Measurements from ENCODE around the gene RGL1.

Gene RGL1

DNA sequence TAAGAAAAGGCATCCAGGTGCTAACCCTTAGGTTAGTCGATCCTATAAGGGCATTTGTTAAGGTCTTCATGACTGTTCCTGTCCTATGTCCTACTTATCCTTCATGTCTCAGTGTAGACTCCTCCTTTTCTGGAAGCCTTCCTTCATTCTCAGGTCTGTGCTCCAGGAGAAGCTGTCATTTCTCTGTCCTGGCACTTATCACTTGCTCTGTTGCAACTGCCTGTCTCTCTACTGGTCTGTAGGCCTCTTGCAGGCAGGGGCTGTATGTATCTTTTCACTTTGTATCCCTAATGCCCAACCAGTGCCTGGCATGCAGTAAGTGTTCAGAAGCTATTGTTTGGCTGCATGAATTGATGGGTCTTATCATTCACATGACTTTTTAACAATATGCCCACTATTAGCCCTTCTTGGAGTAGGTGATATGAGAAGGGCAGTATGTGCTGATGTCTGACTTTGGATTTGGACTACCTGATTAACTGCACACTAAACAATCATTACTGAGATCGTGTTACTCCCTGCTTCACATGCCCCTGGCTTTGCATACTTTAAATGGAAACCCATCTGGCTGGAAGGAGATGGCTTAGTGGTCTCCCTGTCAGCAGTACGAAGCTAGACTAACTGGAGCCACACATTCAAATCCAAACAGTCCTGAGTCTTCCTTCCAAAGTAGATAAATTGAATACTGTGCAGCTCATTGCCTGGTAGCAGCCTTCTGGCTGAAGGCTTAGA, 88.8 kb downstream of the RGL1 start:
- no peak for DNase-seq

DNA sequence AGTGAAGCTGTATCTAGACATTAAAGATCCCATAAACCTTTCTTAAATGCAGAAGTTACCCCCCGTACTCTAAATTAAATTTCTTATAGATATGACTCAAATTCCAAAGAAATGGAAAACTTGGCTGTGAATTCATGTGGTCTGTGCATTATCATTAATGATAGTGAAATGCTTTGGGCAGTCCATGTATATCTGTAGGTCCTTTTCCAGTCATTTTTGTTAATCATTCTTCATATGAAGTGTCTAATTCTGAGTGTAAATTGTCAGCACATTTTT, 89.3 kb downstream of the RGL1 start:
- DNase-seq, result no peak

DNA sequence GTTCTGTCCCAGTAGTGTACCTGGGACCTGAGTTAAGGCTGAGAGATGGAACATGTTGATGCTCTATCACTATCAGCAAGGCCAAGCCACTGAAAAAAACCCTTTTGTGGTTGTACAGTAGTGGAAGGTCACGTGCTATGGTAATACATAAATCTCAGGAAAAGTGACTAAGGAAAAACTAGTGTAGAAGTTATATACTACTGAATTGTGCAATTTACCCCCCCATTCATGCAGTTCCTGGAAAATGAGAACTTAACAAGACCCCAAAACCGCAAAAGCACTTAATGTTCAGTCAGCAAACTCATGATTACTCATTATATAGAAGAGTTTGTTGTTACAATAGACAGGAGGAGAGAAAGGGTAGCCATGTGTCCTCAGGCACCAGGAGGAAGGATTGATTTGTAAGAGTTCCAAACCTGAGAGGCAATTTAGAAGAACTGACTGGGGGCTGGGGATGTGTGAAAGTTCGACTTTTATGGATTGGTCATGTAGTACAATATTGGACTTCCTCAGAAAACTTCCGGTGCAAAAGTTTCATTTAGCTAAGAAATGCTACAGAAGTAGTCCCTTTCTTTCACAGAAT, 91.6 kb downstream of the RGL1 start:
- no peak for DNase-seq

DNA sequence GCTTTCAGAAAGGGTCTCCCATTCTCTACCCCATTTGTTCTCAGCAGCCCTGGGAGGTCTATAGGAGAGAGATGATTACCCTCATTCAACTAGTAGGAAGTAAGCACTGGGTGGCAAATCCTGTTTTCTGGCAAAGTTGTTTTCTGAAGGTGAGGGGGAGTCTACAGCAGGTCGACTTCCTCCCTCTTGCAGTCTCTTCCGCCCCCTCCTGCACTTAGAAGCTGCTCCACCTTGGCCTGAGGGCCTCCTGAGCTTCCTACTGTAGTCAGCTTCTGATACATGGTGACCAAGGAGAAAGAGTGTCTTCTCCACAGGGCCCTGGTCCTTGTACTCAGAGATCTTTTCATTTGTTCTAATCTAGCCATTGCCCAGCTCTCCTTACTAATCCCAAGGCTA, 93.1 kb downstream of the RGL1 start:
- no peak for DNase-seq

DNA sequence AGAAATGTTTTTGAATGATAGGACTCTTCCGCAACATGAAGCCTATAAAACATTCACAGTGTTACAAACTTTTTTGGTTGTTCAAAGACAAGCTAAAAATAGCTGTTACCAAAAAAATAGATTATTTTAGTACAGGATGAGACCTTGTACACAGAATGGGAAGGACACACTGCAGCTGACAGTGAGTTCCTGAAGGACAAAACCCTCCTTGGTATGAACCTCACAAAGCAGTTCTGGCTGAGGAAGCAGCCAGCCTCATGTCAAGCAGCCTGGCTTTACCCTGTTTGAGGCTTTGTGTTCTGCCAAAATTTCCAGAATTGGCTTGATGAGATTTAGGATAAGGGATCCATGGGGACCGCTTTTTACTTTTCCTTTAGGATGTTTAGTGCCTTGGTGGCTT, 93.7 kb downstream of the RGL1 start:
- no peak for DNase-seq

DNA sequence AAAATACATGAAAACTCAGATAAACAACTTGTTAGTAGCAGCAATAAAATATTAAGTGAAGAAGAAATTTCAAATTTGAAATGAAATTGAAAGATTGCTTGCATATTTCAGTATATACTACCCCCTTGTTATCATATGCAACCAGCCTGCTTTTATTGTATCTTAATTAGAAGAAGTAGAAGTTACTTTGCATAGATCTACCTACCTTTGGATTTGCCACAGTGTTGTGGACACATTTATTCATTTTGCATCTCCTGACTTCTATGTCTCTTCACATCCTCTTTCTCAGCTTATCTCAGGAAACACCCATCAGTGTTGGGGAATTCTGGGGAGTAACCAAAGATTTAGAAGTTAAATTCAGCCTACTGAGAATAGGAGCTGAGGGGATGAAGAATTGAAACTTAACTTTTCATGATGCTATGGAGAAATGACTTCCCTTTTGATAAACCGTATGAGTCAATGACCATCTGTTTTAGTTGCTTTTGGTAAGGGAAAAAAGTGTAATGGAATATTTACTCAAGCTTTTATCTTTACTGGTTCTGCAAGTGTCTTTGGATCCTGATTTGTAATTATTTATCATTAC, 96.9 kb downstream of the RGL1 start:
- no peak for DNase-seq

DNA sequence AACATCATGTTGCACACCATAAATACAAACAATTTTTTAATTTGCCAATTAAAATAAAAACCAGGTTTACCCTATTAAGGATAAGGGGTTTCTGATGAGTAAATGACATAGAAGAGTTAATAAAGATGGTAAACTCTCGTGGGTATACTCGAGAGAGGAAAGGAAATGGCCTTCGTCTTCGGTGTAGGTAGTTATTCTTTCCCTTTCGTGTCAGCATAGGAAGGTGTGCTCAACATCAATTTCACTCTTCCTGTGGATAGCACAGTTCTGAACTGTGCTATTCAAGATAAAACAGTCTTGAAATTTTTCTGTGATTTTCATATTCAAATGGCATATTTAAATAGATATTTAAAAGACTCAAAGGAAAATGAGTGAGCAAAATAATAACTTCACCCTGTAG, 98.2 kb downstream of the RGL1 start:
- DNase-seq, result no peak

DNA sequence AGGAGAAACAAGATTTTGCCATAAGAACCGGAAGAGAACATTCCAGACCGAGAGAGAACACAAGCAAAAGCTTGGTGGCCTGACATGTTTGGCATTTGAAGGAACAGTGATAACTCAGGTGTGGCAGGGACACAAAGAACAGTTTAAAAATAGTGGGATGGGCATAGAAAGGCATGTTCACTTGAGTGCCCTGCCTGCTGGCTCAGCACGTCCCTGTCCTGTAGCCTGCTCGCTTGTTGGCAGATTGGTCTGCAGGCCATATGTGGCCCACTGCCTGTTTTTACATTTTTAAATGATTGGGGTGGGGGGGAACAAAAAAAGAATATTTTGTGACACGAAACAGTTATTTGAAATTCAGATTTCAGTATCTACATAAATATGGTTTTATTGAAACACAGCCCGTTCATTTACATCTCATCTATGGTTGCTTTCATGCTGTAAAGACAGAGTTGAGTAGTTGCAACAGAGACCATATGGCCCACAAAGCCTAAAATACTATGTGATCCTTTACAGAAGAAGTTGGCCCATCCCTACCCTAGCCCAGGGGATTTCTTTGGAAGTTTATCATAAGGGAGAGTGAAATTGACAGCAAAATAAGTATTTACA, 100.7 kb downstream of the RGL1 start:
- DNase-seq, result no peak

DNA sequence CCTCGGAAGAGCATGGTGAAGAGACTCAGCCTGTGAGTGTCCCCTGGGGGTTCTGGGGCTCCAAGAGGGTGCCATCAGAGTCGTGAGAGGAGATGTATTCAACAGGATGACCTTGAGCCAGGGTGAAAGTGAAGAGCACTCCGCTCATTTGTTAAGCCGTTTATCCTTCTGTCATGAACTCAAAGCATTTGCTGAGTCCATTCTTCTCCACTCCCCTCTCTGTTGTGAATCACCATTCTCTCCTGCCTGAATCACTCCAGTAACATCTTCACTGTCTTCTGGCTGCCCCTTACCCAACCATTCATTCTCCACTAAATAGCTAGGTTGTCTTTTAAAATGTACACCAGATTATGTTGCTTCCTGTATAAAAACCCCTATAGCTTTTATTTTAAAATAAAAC, 102.2 kb downstream of the RGL1 start:
- no peak for DNase-seq

DNA sequence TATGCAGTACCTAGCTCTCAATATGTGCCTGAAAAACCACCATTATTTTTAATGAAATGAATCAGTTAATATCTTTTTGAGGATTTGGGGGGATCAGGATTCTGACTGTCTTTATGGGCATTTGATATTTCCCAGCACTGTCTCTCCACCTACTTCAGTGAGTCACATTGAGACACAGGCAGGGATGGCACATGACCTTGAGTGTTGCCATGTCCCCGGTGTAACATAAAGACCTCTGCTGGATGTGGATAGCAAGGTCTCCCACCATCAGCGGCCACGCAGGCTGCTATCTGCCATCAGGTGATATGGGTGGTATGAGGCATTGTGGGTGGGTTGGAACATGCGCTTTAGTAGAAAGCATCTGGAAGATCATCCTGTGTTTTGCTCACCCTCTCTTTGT, 103.2 kb downstream of the RGL1 start:
- no peak for DNase-seq

DNA sequence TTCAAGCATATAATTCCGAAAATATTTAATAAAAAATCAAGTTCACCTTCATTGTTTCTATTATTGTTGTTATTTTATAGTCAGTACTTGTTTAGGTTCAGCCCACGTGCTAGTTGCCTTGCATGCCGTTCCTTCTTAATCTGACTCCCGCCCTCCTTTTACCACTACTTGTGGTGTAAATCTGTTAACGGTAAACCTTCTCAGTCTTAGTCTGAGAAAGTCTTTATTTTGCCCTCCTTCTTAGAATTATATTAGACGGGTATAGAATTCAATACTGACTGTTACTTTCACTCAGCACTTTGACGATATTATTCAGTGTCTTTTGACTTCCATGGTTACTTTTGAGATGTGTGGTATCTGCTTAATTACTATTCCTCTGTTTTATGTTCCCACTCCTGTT, 104.8 kb downstream of the RGL1 start:
- DNase-seq, result no peak

DNA sequence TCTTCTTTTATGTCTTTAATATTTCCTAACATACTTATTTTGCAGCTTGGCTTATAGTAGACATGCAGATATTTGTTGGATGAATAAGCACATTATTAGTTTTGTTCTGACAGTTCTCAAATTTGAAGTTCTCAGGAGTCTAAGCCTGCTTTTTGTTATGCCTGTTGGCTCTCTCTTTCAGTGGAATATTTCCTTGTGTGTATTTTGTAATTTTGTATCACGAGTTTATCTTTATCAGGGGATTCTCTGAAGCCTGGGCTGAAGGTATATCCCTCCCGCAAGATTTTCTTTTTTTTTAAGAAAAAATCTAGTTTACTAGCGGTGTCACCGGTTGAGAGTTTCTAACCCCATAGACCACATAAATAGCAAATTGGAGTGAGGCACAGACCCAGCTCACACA, 105.9 kb downstream of the RGL1 start:
- DNase-seq, result no peak

DNA sequence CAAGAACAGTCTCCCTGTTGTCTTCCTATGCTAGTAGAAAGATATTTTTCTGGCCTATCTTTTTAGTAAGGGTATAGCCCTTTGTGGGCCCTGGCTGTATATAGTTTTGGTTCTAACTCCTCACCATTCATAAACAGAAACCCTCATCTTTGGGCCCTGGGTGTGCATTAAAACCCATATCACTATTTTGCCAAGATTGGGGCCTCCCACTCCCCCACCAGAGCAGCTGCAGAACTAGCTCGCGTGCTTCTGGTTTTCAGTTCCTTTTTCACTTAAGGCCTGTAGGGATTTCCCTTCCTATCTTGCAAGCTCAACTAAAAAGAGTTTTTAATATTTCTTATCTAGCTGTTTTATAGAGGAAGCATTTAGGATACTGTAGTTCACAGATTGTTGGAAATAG, 106.4 kb downstream of the RGL1 start:
- no peak for DNase-seq

DNA sequence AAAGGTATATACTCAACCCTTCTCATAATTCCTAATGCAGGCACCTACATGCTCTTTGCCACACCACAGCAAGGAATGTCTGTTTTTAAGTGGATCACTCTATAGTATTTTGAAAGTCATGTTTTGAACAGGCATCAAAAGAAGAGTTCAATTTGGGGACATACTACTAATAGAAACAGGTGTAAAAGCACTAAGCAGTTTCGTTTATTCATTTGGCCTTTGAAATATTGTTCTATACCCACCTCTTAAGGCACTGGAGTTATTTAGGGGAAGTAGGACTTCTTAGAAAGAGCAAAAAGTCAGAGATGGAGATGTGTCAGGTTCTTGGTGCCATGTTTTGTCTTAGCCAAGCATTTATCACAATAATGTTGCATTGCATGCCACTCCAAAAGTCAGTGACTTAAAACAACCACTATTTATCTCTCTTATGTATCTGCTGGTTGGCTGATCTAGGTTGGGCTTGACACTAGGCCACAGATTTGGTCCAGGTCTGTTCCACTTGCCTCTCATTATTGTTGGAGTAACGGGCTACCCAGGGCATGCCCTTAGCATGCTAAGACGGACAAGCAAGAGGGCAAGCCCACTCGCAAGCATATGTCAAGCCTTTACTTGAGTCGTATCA, 107.5 kb downstream of the RGL1 start:
- DNase-seq, result no peak

DNA sequence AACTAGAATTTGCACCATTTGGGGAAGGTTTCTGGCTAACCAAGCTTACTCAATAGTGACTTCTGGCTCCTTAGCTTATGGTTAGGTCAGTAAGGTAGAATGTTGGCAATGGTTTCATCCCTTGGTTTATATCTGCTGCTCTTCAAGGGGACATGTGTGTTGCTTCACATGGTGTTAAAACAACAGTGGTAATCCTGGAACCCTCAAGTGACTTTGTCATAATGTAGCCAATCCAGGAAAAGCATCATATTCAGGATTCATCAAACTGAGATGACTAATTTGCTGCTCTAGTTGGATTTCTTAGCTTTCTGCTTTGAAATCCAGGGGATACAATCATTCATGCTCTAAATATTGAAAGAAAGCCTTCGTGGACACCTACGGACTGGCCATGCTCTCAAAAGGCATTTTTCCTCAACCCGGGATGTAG, 108.7 kb downstream of the RGL1 start:
- DNase-seq, result no peak

DNA sequence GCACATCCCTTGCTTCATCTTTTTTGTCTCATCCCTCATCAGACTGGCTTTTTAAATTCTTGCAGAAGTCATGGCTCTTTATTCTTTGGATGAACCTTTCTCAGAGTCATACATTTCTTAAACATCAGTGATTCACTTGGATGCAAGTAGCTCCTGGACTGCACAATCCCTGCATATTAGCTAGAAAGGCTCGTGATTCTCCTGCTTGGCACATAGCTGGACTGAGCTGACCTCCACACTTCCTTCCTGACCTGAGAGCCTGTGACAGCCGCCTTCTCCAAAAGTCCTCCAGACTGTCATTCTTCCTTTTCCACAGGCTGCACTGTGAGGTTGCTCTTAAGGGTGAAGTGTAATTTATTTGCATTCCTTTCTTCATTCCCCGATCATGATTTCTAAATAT, 109.4 kb downstream of the RGL1 start:
- no peak for DNase-seq

DNA sequence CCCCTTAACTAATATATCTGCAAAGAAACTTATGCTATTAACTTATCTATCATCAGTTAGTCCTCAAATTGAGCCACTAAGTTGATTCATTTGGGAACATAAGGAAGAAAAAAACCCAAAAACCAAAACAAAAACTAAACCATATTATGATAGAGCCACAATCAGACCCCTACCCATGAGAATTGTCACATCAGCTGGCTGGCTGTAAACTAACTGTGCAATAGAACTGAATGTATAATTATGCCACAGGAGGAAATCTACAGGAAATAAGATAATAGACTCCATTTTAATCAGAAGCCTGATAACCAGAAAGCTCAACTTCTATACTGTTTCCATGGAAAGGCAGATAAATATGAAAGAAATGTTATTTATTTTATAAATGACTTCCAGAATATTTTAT, 110.0 kb downstream of the RGL1 start:
- no peak for DNase-seq

DNA sequence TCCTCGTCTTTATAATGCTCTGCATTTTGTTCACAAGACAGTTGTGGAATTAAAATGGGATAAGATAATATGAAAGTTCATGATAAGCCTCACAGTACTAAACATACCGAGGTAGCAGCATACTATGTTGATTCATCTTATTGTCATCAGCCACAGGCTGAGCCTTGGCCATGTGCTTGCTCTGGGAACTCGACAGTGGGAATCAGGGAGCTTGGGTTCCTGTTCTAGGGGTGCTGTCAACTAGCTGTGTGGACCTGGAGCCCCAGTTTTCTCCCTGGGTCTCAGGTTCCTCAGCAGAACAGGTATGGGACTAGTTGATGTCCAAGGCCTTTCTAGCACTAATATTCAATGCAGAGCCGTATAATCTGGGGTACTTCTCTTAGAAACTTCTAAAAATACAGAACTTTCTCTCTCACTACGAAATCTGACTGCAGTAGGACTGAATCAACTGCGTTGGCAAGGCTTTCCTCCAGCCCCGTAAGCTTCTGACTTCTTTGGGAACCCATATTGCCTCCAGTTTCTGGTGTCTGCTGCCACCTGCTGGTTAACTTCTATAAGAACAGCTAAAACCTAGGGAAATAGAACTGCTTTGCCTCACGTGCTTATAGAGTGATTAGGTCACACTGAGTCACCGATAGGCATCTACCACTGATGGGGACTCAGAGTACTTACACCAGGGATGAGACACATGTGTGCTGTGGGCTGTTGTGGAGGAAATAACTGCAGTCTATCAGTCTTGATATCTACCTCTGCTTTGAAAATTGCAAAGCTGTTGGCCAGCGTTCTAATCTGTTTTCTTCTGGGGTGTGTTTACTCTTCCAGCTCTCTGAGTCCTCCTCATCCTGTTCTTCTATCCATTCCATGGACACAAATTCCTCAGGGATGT, 110.9 kb downstream of the RGL1 start:
- peak; percentile 67 for DNase-seq

DNA sequence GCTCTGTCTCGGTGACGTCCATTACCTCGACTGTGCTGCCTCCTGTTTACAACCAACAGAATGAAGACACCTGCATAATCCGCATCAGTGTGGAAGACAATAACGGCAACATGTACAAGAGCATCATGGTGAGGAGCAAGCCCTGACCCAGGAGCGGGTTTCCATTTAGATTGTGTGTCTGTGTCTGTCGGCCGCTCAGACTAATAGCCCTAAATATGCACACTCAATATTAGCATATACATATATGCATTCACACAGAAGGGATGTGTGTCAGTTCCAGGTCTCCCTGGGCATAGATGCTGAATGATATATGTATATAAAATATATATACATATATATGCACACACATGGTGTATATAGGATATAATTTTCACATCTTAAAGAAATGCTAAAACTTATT, 111.7 kb downstream of the RGL1 start:
- no peak for DNase-seq

DNA sequence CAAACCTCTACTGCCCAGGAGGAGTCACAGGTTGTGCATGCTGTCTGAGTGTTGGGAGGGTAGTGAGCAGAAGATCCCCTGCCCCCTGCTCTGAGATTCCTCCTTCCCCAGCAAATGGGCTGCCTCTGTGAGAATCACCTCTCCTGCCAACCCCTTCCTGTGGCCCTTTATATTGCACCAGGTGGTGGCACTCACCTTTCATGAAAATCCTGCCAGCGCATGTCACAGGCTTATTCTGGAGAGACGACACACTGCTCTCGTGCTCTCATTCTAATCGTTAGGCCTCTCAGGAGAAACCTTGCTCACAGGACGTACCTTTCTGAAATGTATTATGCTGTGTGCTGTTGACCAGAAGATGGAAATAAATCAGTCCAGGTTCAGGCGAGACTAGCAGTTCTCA, 113.7 kb downstream of the RGL1 start:
- no peak for DNase-seq

DNA sequence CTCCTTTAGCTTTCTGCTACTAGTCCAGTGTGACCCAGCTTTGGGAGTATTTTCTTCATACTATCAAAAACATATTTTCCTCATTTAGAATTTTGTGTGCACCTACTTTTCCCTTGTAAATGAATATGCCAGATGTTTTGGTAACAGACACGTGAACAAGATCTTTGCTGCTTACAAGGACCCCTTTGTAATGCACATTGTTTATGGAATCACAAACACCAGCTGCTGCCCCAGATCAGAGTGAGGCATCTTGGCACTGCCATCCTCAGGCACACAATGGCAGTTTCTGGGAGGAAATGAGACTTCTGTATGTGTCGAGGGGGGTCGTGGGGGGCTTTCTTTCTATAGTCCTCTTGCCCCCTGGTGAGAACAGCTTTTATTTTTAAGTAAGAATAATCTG, 115.7 kb downstream of the RGL1 start:
- DNase-seq, result no peak

DNA sequence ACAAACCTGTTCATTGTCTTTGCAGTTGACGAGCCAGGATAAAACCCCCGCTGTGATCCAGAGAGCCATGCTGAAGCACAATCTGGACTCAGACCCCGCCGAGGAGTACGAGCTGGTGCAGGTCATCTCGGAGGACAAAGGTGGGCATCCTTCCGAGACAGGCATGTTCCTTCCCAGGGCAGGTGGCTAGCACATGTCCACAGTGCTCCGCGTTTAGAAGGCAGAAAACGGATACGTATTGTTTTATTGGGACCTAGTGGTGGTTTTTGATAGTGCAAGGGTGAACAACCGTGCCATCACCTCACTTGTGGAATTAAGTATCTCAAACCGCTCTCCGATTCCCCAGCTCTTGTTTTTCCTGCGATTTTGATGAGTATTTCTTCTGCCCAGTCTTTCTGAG, 117.3 kb downstream of the RGL1 start:
- no peak for DNase-seq

DNA sequence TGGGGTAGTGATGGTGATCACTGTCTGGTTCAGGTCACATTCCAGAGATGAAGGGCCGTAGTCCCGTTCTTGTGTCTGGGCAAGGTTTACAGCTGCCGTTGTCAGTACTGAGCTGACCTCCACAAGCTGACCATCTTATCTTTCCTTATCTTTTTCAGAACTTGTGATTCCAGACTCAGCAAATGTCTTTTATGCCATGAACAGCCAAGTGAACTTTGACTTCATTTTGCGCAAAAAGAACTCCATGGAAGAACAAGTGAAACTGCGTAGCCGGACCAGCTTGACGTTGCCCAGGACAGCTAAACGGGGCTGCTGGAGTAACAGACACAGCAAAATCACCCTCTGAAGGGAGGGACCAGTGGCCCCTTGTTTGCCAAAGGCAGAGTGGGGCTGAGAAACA, 121.0 kb downstream of the RGL1 start:
- DNase-seq, result no peak

Data from effector CD4-positive, alpha-beta T cell (primary cell).